ENCODE results near the gene AP2M1.

GRCh38 chr3:184174284-184174645, 390 bp upstream of the AP2M1 start:
- TF ChIP-seq CTCF (IDR thresholded peaks at IDR 0.05) (no peak), EP300 (IDR thresholded peaks at IDR 0.05) (no peak), POLR2A (IDR thresholded peaks at IDR 0.05) (no peak), POLR2AphosphoS5 (IDR thresholded peaks at IDR 0.05) (no peak)

Measured in sigmoid colon (tissue), 4 donors.